ENCODE measurements around the gene CIT.

Gene CIT

GRCh38 chr12:119691202-119691810 lies 185.8 kb downstream of the CIT start:
- Histone ChIP-seq H4K20me1 (ENCODE audit: insufficient read depth, low read length, poor library complexity, severe bottlenecking) (no peaks in the 10 kb centered on the region), H3F3A (ENCODE audit: low read depth) (no peaks in the 10 kb centered on the region), H3K4me1 (ENCODE audit: insufficient read depth, low read length, poor library complexity, severe bottlenecking) (peaks cover 6% of the 10 kb centered on the region), H2AFZ (ENCODE audit: low read length) (no peak overlapping the region), H3K4me2 (ENCODE audit: low read depth, low read length, poor library complexity, severe bottlenecking) (no peak overlapping the region), H3K27me3 (ENCODE audit: insufficient read depth, low read length, poor library complexity, severe bottlenecking) (no peaks in the 10 kb centered on the region), H3K4me3 (ENCODE audit: low read length, poor library complexity, severe bottlenecking) (no peak overlapping the region), H3K9me3 (ENCODE audit: insufficient read depth, low read depth, low read length) (no peaks in the 10 kb centered on the region), H3K9ac (ENCODE audit: low read depth, low read length, poor library complexity, severe bottlenecking) (no peak overlapping the region), H3K79me2 (ENCODE audit: insufficient read depth, low read length) (no peaks in the 10 kb centered on the region), H3K36me3 (ENCODE audit: insufficient read depth, low read length) (peaks cover 67% of the 10 kb centered on the region; the same call in 1 of the 2 replicates), H3K9me2 (replicated peaks; ENCODE audit: low read depth, low read length) (no peaks in the 10 kb centered on the region)
- TF ChIP-seq EZH2phosphoT487 (IDR thresholded peaks at IDR 0.05; ENCODE audit: borderline replicate concordance) (no peak), CTCF (conservative IDR thresholded peaks at IDR 0.05; ENCODE audit: low read length) (no peak)

GRCh38 chr12:119689935-119690500 lies 187.1 kb downstream of the CIT start:
- Histone ChIP-seq H2AFZ (ENCODE audit: low read length) (no peak overlapping the region), H3K36me3 (ENCODE audit: insufficient read depth, low read length) (peaks cover 71% of the 10 kb centered on the region; the same call in 1 of the 2 replicates), H3K9me2 (replicated peaks; ENCODE audit: low read depth, low read length) (no peaks in the 10 kb centered on the region), H3K4me2 (ENCODE audit: low read depth, low read length, poor library complexity, severe bottlenecking) (no peak overlapping the region), H3F3A (ENCODE audit: low read depth) (no peaks in the 10 kb centered on the region), H3K4me3 (ENCODE audit: low read length, poor library complexity, severe bottlenecking) (no peak overlapping the region), H3K9me3 (ENCODE audit: insufficient read depth, low read depth, low read length) (no peaks in the 10 kb centered on the region), H3K79me2 (ENCODE audit: insufficient read depth, low read length) (no peaks in the 10 kb centered on the region), H3K9ac (ENCODE audit: low read depth, low read length, poor library complexity, severe bottlenecking) (no peak overlapping the region), H3K27me3 (ENCODE audit: insufficient read depth, low read length, poor library complexity, severe bottlenecking) (no peaks in the 10 kb centered on the region), H4K20me1 (ENCODE audit: insufficient read depth, low read length, poor library complexity, severe bottlenecking) (no peaks in the 10 kb centered on the region), H3K4me1 (ENCODE audit: insufficient read depth, low read length, poor library complexity, severe bottlenecking) (peaks cover 6% of the 10 kb centered on the region)
- TF ChIP-seq EZH2phosphoT487 (IDR thresholded peaks at IDR 0.05; ENCODE audit: borderline replicate concordance): no peak
- no peak for TF ChIP-seq CTCF (conservative IDR thresholded peaks at IDR 0.05; ENCODE audit: low read length)

DNA sequence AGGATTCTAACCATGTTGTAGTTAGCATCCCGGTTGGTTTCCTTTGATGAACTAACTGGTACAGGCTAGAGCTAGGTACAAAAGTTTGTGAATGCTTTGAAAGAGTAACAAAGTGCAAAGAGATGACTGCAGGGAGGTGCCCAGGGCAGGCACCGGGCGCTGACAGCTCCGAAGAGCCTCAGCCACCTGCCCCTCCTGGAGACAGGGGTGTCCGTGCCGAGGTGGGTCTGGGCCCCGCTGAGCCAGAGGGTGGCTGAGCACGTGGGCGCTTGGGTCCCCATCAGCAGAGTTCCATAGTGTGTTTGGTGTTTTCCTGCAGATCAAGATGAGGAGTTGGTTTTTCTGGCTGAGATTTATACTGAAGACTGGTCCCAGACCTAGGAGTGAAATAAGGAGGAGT lies 189.2 kb downstream of the CIT start:
- Histone ChIP-seq H3K27me3 (ENCODE audit: insufficient read depth, low read length, poor library complexity, severe bottlenecking) (no peaks in the 10 kb centered on the region), H3K4me3 (ENCODE audit: low read length, poor library complexity, severe bottlenecking) (no peak overlapping the region), H4K20me1 (ENCODE audit: insufficient read depth, low read length, poor library complexity, severe bottlenecking) (no peaks in the 10 kb centered on the region), H2AFZ (ENCODE audit: low read length) (no peak overlapping the region), H3K36me3 (ENCODE audit: insufficient read depth, low read length) (peaks cover 57% of the 10 kb centered on the region; the same call in 1 of the 2 replicates), H3K9me2 (replicated peaks; ENCODE audit: low read depth, low read length) (no peaks in the 10 kb centered on the region), H3K4me1 (ENCODE audit: insufficient read depth, low read length, poor library complexity, severe bottlenecking) (no peaks in the 10 kb centered on the region), H3K9me3 (ENCODE audit: insufficient read depth, low read depth, low read length) (no peaks in the 10 kb centered on the region), H3F3A (ENCODE audit: low read depth) (no peaks in the 10 kb centered on the region), H3K79me2 (ENCODE audit: insufficient read depth, low read length) (no peaks in the 10 kb centered on the region), H3K4me2 (ENCODE audit: low read depth, low read length, poor library complexity, severe bottlenecking) (no peak overlapping the region), H3K9ac (ENCODE audit: low read depth, low read length, poor library complexity, severe bottlenecking) (no peak overlapping the region)
- TF ChIP-seq EZH2phosphoT487 (IDR thresholded peaks at IDR 0.05; ENCODE audit: borderline replicate concordance) (no peak), CTCF (conservative IDR thresholded peaks at IDR 0.05; ENCODE audit: low read length) (no peak)
